Naive thymus-derived CD8-positive, alpha-beta T cell (primary cell): ENCODE data around the gene ANTXRL. TPM values are rescaled to one million over a fixed set of nuclear protein-coding genes. Genes with fewer than 3 reads are reported as not detected.
"Not testable (repeated sequence)": the region's sequence is repeated elsewhere in the genome, so short reads cannot be mapped to it uniquely, and the experiment has no call there.

Experiments
- ATAC-seq, 2 donors: fragments of 150-1000 bp; cut with Tn5 transposase in 1 of 2; sonication (Bioruptor Pico), chemical (Tn5 transposase) in 1 of 2; 1 replicate in 1 of 2; 2 replicates in 1 of 2; pipeline ENCODE4 v1.10.0; 2021; ENCODE audit warnings: mild to moderate bottlenecking in 2 of 2, moderate library complexity in 2 of 2
- POLR2A ChIA-PET: fragments of 350-600 bp; sonication (Branson Sonifier 250); formaldehyde crosslinking; loops from one replicate; lab custom pipeline; 2021; ENCODE audit warnings: antibody characterized with exemption; lab: Charles Lee
- DNase-seq, 10 donors: peaks; one replicate each; pipeline versions ENCODE4 v3.0.0 to v3.0.0-alpha.2; 2020 to 2022
- H3K27ac Mint-ChIP-seq, 10 donors: one replicate each; pipeline ENCODE4 v1.8.0; 2020 to 2022; ENCODE audit warnings: mild to moderate bottlenecking in 10 of 10, mixed read lengths in 10 of 10, moderate library complexity in 4 of 10, inconsistent platforms in 1 of 10
- H3K27me3 Mint-ChIP-seq, 5 donors: one replicate each; pipeline ENCODE4 v1.8.0; 2021 to 2022; ENCODE audit warnings: mixed read lengths in 5 of 5
- H3K36me3 Mint-ChIP-seq, 3 donors: one replicate each; pipeline ENCODE4 v1.8.0; 2020 to 2022; ENCODE audit warnings: mixed read lengths in 3 of 3, mild to moderate bottlenecking in 2 of 3, inconsistent platforms in 1 of 3
- H3K4me1 Mint-ChIP-seq, 4 donors: one replicate each; pipeline ENCODE4 v1.8.0; 2021 to 2022; ENCODE audit warnings: mixed read lengths in 4 of 4
- H3K4me3 Mint-ChIP-seq, 10 donors: one replicate each; pipeline ENCODE4 v1.8.0; 2020 to 2022; ENCODE audit warnings: mild to moderate bottlenecking in 10 of 10, mixed read lengths in 10 of 10, moderate library complexity in 6 of 10, inconsistent platforms in 1 of 10
- H3K9me3 Mint-ChIP-seq, 9 donors: one replicate each; pipeline ENCODE4 v1.8.0; 2020 to 2022; ENCODE audit warnings: mixed read lengths in 9 of 9, mild to moderate bottlenecking in 3 of 9, inconsistent platforms in 1 of 9, moderate library complexity in 1 of 9
- polyA plus RNA-seq, 3 donors: library from polyadenylated mRNA; unstranded; fragments of 300-500 nt; fragmentation: Illumina TruSeq; gene quantifications; one replicate each; pipeline ENCODE4 v1.2.3, GENCODE V29; 2021
- total RNA-seq, 8 experiments: library from RNA in 2 of 8; stranded (reverse) in 2 of 8; gene quantifications; one replicate each; pipeline ENCODE4 v1.2.3 and lab custom pipeline; 2021 to 2026

Gene ANTXRL
- total and polyA plus RNA-seq, 5 experiments from 2014 or later: not detected

- H3K4me1 Mint-ChIP-seq, H3K9me3 Mint-ChIP-seq, POLR2A ChIA-PET, H3K27me3 Mint-ChIP-seq, H3K36me3 Mint-ChIP-seq, ATAC-seq, H3K27ac Mint-ChIP-seq, H3K4me3 Mint-ChIP-seq, DNase-seq: not testable (repeated sequence)
Measured at GRCh38 chr10:46375406-46375805, 88.6 kb downstream of the ANTXRL start, which contains the start of gene ANXA8L1. Gene ANXA8L1, plus strand, starts transcription at chr10:46375776. Its CDS starts 76 bp downstream, at chr10:46375852.

DNA sequence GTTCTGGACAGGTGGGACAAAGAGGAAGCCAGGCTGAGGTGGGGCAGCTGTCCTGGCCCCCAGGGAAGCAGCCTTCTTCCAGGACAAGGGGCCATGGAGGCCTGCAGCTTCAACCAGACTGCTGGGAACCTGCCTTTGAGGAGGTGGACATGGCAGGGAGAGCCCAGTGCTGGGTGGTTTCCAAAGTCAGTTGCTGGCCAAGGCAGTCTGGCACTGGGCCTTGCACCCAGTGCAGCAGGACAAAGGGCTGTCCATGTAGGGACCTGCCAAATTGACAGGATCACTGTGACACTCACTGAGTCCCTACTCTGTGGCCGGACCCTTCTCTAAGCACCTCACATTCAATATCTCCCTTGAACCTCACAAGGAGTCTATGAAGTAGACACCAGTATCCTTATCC is 90.2 kb downstream of the ANTXRL start:
- H3K9me3 Mint-ChIP-seq: not testable (repeated sequence)

DNA sequence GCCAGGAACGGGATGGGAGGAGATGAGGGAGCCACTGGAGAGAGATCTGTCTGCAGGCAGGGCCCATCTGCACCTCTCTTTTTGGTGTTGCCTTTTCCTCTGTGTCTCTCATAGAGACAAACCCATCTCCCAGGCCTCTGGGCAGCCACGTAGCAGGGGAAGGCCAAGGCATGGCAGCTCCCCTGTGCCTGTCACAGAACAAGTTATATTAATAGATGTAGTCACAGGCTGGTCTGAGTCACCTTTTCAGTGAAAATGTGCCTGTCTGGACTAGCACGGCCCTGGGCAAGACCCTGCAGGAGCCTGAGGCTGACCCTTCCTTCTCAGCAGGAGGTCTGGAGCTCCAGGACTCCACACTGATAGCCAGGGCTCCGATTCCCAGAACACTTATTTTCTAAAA is 90.9 kb downstream of the ANTXRL start:
- H3K36me3 Mint-ChIP-seq, DNase-seq, H3K27me3 Mint-ChIP-seq, H3K4me1 Mint-ChIP-seq, ATAC-seq, H3K27ac Mint-ChIP-seq, H3K4me3 Mint-ChIP-seq, H3K9me3 Mint-ChIP-seq, POLR2A ChIA-PET: not testable (repeated sequence)

More for the DNA sequence above, 90.2 kb downstream of the ANTXRL start:
- ATAC-seq, H3K4me3 Mint-ChIP-seq, H3K4me1 Mint-ChIP-seq, POLR2A ChIA-PET, H3K27me3 Mint-ChIP-seq, DNase-seq, H3K36me3 Mint-ChIP-seq, H3K27ac Mint-ChIP-seq: not testable (repeated sequence)

DNA sequence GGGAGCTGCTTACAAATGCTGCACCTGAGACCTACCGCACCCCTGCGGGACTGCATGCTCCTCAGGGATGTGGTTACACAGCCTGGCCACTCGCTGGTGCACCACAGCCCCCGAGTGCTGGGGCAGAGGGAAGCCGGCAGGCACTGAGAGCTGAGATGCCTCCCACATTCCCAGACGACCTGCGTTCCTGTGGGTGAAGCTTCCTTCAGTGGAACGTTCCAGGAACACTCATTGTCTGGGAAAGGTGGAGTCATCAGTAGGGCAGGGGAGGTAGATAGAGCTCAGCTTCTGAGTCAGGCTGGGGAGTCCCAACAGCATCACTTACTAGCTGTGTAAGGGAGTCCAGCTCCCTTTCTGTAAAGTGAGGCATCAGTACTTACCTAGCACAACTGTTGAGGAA is 91.3 kb downstream of the ANTXRL start:
- H3K9me3 Mint-ChIP-seq, H3K27ac Mint-ChIP-seq, POLR2A ChIA-PET, H3K4me3 Mint-ChIP-seq, H3K36me3 Mint-ChIP-seq, DNase-seq, H3K4me1 Mint-ChIP-seq, H3K27me3 Mint-ChIP-seq, ATAC-seq: not testable (repeated sequence)

- H3K27me3 Mint-ChIP-seq, DNase-seq, POLR2A ChIA-PET: not testable (repeated sequence)
Measured at GRCh38 chr10:46379233-46379848, 92.5 kb downstream of the ANTXRL start.

More at GRCh38 chr10:46379233-46379848, 92.5 kb downstream of the ANTXRL start:
- not testable (repeated sequence) for H3K4me1 Mint-ChIP-seq, H3K27ac Mint-ChIP-seq, H3K4me3 Mint-ChIP-seq, ATAC-seq, H3K36me3 Mint-ChIP-seq, H3K9me3 Mint-ChIP-seq

Other genes starting within 250 kb of the ANTXRL start
- gene MSMB, start 240.7 kb upstream of the ANTXRL start, total RNA-seq: not detected
- gene MSMB, start 240.7 kb upstream of the ANTXRL start, polyA plus RNA-seq: not detected
- gene ANXA8L1, start 88.8 kb downstream of the ANTXRL start, total RNA-seq: not detected
- gene ANXA8L1, start 88.8 kb downstream of the ANTXRL start, polyA plus RNA-seq: not detected
- gene NPY4R, start 179.0 kb downstream of the ANTXRL start, total RNA-seq: not detected
- not detected for gene NPY4R, start 179.0 kb downstream of the ANTXRL start, polyA plus RNA-seq